Tibial nerve (tissue), 4 donors: ENCODE measurements around the gene KRTAP4-5.

Experiments used
- CTCF ChIP-seq, 5 experiments: fragments of 200-600 bp in 3 of 5; fragments of 450-650 bp in 2 of 5; sonication (generic) in 3 of 5; IDR thresholded peaks; one replicate each; pipeline ENCODE4 v1.5.1; 2016 to 2019; ENCODE audit warnings: antibody characterized with exemption in 5 of 5, mild to moderate bottlenecking in 3 of 5, moderate library complexity in 2 of 5
- EP300 ChIP-seq, 2 donors: sonication (generic); formaldehyde crosslinking; IDR thresholded peaks; one replicate each; pipeline ENCODE4 v1.6.1; 2017; ENCODE audit warnings: antibody characterized with exemption in 2 of 2, mild to moderate bottlenecking in 1 of 2
- POLR2A ChIP-seq, 2 donors: fragments of 450-650 bp; IDR thresholded peaks; one replicate each; pipeline ENCODE4 v1.6.1; 2017; ENCODE audit warnings: antibody characterized with exemption in 2 of 2, mild to moderate bottlenecking in 2 of 2, moderate library complexity in 2 of 2

- TF ChIP-seq CTCF (IDR thresholded peaks at IDR 0.05) (no peak), EP300 (IDR thresholded peaks at IDR 0.05) (no peak), POLR2A (IDR thresholded peaks at IDR 0.05) (no peak)
Observed at GRCh38 chr17:41147531-41148204, 2.0 kb downstream of the KRTAP4-5 start.
